A673 (cell line): ENCODE results near the gene CBLN1. TPM values are rescaled to one million over a fixed set of nuclear protein-coding genes. Genes with fewer than 3 reads are reported as not detected.

Source experiments
- BruUV-seq: library from RNA; stranded (reverse); fragments of 400-500 nt; replicated peaks from 2 replicates; lab custom pipeline; 2021; lab: Mats Ljungman, UMichigan
- CTCF ChIA-PET: fragments of 300-600 bp; sonication (Branson Sonifier 250); formaldehyde crosslinking; loops from one replicate; lab custom pipeline; 2022; ENCODE audit warnings: antibody characterized with exemption; lab: Charles Lee
- POLR2A ChIA-PET: fragments of 300-600 bp; sonication (Branson Sonifier 250); formaldehyde crosslinking; loops from one replicate; lab custom pipeline; 2022; ENCODE audit warnings: antibody characterized with exemption; ENCODE audit not compliant: low non-redundant PET; lab: Charles Lee
- DNase-seq: peaks from one replicate; pipeline ENCODE4 v3.0.0-alpha.2; 2015; ENCODE audit warnings: low spot score
- H3K27ac ChIP-seq: fragments of 200-600 bp; sonication (generic); 2 replicates; pipeline ENCODE4 v1.5.1; 2016; ENCODE audit warnings: mixed run types, low read depth, mild to moderate bottlenecking, mixed read lengths, antibody characterized with exemption, low read length; ENCODE audit not compliant: poor library complexity, severe bottlenecking
- H3K27me3 ChIP-seq: fragments of 200-600 bp; sonication (generic); replicated peaks from 2 replicates; pipeline ENCODE4 v1.6.1; 2017; ENCODE audit warnings: mixed run types, low read depth, mild to moderate bottlenecking, mixed read lengths, antibody characterized with exemption, low read length; ENCODE audit not compliant: insufficient read depth, poor library complexity
- H3K36me3 ChIP-seq: fragments of 200-600 bp; sonication (generic); 2 replicates; pipeline ENCODE4 v1.6.1; 2016; ENCODE audit warnings: mixed run types, mild to moderate bottlenecking, mixed read lengths, antibody characterized with exemption, low read length; ENCODE audit not compliant: insufficient read depth, poor library complexity, severe bottlenecking
- H3K4me1 ChIP-seq: fragments of 200-600 bp; sonication (generic); 2 replicates; pipeline ENCODE4 v1.6.1; 2017; ENCODE audit warnings: mixed run types, mild to moderate bottlenecking, mixed read lengths, antibody characterized with exemption, low read length; ENCODE audit not compliant: insufficient read depth, poor library complexity, severe bottlenecking
- H3K4me3 ChIP-seq: fragments of 200-600 bp; sonication (generic); 2 replicates; pipeline ENCODE4 v1.5.1; 2016; ENCODE audit warnings: low read depth, mixed run types, mild to moderate bottlenecking, mixed read lengths, low read length; ENCODE audit not compliant: poor library complexity, severe bottlenecking
- H3K9me3 ChIP-seq: fragments of 200-600 bp; sonication (generic); 2 replicates; pipeline ENCODE4 v1.6.1; 2016; ENCODE audit warnings: mixed run types, low read depth, mild to moderate bottlenecking, mixed read lengths, antibody characterized with exemption, low read length; ENCODE audit not compliant: poor library complexity, severe bottlenecking
- CTCF ChIP-seq: fragments of 300-800, 200-600 bp; sonication (generic); conservative IDR thresholded peaks from 2 replicates; pipeline ENCODE4 v1.5.1; 2017; ENCODE audit warnings: low read depth, mild to moderate bottlenecking, antibody characterized with exemption, low read length, moderate library complexity, mixed read lengths
- EZH2 ChIP-seq: fragments of 200-600 bp; sonication (generic); IDR thresholded peaks from 2 replicates; pipeline ENCODE4 v1.6.1; 2017; ENCODE audit warnings: borderline replicate concordance, low read depth, mild to moderate bottlenecking, mixed read lengths, antibody characterized with exemption, low read length; ENCODE audit not compliant: poor library complexity, severe bottlenecking
- intact Hi-C: fragments of 100-400 bp; cut with micrococcal nuclease; formaldehyde crosslinking; loops from one replicate; pipeline ENCODE4 v1.10.0; 2022; ENCODE audit not compliant: unreplicated experiment
- total RNA-seq: library from RNA; stranded (reverse); gene quantifications from 2 replicates; pipeline ENCODE4 v1.2.3, GENCODE V29; 2021

The CBLN1 gene
- total RNA-seq, 1 experiment from 2014 or later: not detected

GRCh38 chr16:49262501-49262900 is 19.1 kb downstream of the CBLN1 start:
- ChIA-PET CTCF (no interaction called here), POLR2A (no interaction called here)
- TF ChIP-seq EZH2 (no peak), CTCF (no peak)
- peaks cover 12% of the 10 kb centered on the region for H3K27me3 ChIP-seq
- BruUV-seq: no TSS peak
- intact Hi-C loops: no loop called here
- no peaks in the 10 kb centered on the region for H3K9me3 ChIP-seq
- no peak overlapping the region for H3K27ac ChIP-seq
- no peak for DNase-seq
- H3K36me3 ChIP-seq: no peaks in the 10 kb centered on the region
- no peaks in the 10 kb centered on the region for H3K4me1 ChIP-seq
- H3K4me3 ChIP-seq: no peak overlapping the region

GRCh38 chr16:49261930-49262329 is 19.7 kb downstream of the CBLN1 start:
- no peak overlapping the region for H3K27ac ChIP-seq
- intact Hi-C loops: no loop called here
- POLR2A ChIA-PET: no interaction called here
- no peaks in the 10 kb centered on the region for H3K9me3 ChIP-seq
- no TSS peak for BruUV-seq
- no peak overlapping the region for H3K4me3 ChIP-seq
- CTCF ChIA-PET: no interaction called here
- TF ChIP-seq EZH2: no peak
- no peak for TF ChIP-seq CTCF
- H3K36me3 ChIP-seq: no peaks in the 10 kb centered on the region
- H3K4me1 ChIP-seq: no peaks in the 10 kb centered on the region
- H3K27me3 ChIP-seq: peaks cover 12% of the 10 kb centered on the region
- DNase-seq: no peak

- TF ChIP-seq CTCF (no peak), EZH2 (no peak)
- Histone ChIP-seq H3K9me3 (no peaks in the 10 kb centered on the region), H3K36me3 (no peaks in the 10 kb centered on the region), H3K4me1 (no peaks in the 10 kb centered on the region), H3K4me3 (no peak overlapping the region), H3K27me3 (peaks cover 12% of the 10 kb centered on the region), H3K27ac (no peak overlapping the region)
- no TSS peak for BruUV-seq
- intact Hi-C loops: no loop called here
- no peak for DNase-seq
- POLR2A ChIA-PET: no interaction called here
- CTCF ChIA-PET: no interaction called here
Observed at GRCh38 chr16:49260956-49261530, 20.6 kb downstream of the CBLN1 start.
